Thyroid gland (tissue), 4 donors: ENCODE results near the gene ANO2. TPM values are rescaled to one million over a fixed set of nuclear protein-coding genes. Genes with fewer than 3 reads are reported as not detected.

Source experiments
- DNase-seq, 2 donors: peaks; one replicate each; pipeline ENCODE4 v3.0.0-alpha.2; 2019
- H3K27ac ChIP-seq, 3 donors: fragments of 200-600 bp; sonication (generic); 1 replicate in 2 of 3; 2 replicates in 1 of 3; pipeline ENCODE4 v1.5.1; 2016 to 2019; ENCODE audit warnings: mild to moderate bottlenecking in 1 of 3, moderate library complexity in 1 of 3
- H3K27me3 ChIP-seq: fragments of 200-600 bp; sonication (generic); one replicate; pipeline ENCODE4 v1.5.1; 2019
- H3K36me3 ChIP-seq, 2 donors: fragments of 200-600 bp; sonication (generic); one replicate each; pipeline ENCODE4 v1.5.1; 2016 to 2019
- H3K4me1 ChIP-seq, 2 donors: fragments of 200-600 bp; sonication (generic); one replicate each; pipeline ENCODE4 v1.5.1; 2017 to 2019
- H3K4me3 ChIP-seq, 3 donors: fragments of 200-600 bp; sonication (generic); replicated peaks in 1 of 3; 1 replicate in 2 of 3; 2 replicates in 1 of 3; pipeline ENCODE4 v1.5.1; 2016; ENCODE audit warnings: mild to moderate bottlenecking in 1 of 3
- H3K9me3 ChIP-seq: fragments of 200-600 bp; sonication (generic); one replicate; pipeline ENCODE4 v1.5.1; 2017
- POLR2A ChIP-seq, 2 donors: fragments of 450-650 bp; IDR thresholded peaks; one replicate each; pipeline ENCODE4 v1.6.1; 2017; ENCODE audit warnings: antibody characterized with exemption in 2 of 2, mild to moderate bottlenecking in 2 of 2, moderate library complexity in 1 of 2
- WGBS, 2 donors: methylation state at CpG; one replicate each; pipeline ENCODE4 v1.1.5; 2017; 5-methylcytosine and 5-hydroxymethylcytosine counted together
- intact Hi-C: fragments of 100-400 bp; cut with DNase I; formaldehyde crosslinking; loops from one replicate; pipeline ENCODE4 v1.15.1; 2023
- small RNA-seq: library from RNA; depleted of rRNA; stranded (forward); fragments of <200 nt; gene quantifications from one replicate; pipeline ENCODE3, GENCODE V24; 2016
- total RNA-seq, 4 donors: library from RNA; depleted of rRNA; stranded (reverse); fragments of >200 nt; gene quantifications; one replicate each; pipeline ENCODE4 v1.2.3, GENCODE V29; 2016
- TF ChIP-seq, protein P1 (sequence below), 6 experiments: fragments of 200-600 bp in 3 of 6; fragments of 450-650 bp in 3 of 6; sonication (generic) in 3 of 6; IDR thresholded peaks; one replicate each; pipeline ENCODE4 v1.5.1; 2016 to 2019; ENCODE audit warnings: antibody characterized with exemption in 6 of 6, mild to moderate bottlenecking in 2 of 6, inconsistent platforms in 1 of 6, moderate library complexity in 1 of 6

The ANO2 gene
- total RNA-seq, 4 donors from 2014 or later = 0.78 to 7.0 (median 2.2) TPM

- H3K27me3 ChIP-seq = no peaks in the 10 kb centered on the region
- no peak overlapping the region for H3K27ac ChIP-seq
- intact Hi-C loops = no loop called here
- no peak for DNase-seq
- H3K4me3 ChIP-seq = no peak overlapping the region
- H3K4me1 ChIP-seq = no peaks in the 10 kb centered on the region
- H3K36me3 ChIP-seq = no peaks in the 10 kb centered on the region
- WGBS, 2 donors = 90 to 93% methylated on average over 4 of the region's 4 CpGs
- no peaks in the 10 kb centered on the region for H3K9me3 ChIP-seq
- no peak for TF ChIP-seq POLR2A (IDR thresholded peaks at IDR 0.05)
- TF ChIP-seq, protein P1, sequence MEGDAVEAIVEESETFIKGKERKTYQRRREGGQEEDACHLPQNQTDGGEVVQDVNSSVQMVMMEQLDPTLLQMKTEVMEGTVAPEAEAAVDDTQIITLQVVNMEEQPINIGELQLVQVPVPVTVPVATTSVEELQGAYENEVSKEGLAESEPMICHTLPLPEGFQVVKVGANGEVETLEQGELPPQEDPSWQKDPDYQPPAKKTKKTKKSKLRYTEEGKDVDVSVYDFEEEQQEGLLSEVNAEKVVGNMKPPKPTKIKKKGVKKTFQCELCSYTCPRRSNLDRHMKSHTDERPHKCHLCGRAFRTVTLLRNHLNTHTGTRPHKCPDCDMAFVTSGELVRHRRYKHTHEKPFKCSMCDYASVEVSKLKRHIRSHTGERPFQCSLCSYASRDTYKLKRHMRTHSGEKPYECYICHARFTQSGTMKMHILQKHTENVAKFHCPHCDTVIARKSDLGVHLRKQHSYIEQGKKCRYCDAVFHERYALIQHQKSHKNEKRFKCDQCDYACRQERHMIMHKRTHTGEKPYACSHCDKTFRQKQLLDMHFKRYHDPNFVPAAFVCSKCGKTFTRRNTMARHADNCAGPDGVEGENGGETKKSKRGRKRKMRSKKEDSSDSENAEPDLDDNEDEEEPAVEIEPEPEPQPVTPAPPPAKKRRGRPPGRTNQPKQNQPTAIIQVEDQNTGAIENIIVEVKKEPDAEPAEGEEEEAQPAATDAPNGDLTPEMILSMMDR (IDR thresholded peaks at IDR 0.05) = no peak
Observed at GRCh38 chr12:5514545-5514944, 430.5 kb downstream of the ANO2 start.

DNA sequence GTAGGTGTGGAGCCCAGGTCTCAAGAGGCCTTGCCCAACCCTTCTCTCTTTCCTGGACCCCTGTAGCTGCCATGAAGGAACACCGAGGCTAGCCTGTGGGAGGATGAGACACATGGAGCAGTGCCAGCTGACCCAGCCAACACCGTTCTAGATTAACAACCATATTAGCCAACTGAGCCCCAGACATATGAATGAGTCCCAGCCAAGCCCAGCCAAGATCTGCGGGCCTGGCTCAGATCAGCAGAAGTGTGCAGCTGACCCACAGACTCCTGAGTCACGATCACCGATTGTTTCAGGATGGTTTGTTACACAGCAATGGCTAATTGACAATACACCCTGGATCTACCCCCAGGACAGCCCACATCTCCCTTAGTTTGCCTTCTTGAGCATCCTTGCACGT, 431.0 kb downstream of the ANO2 start:
- Histone ChIP-seq H3K36me3 (no peaks in the 10 kb centered on the region), H3K27me3 (no peaks in the 10 kb centered on the region), H3K4me1 (no peaks in the 10 kb centered on the region), H3K9me3 (no peaks in the 10 kb centered on the region), H3K27ac (no peak overlapping the region), H3K4me3 (no peak overlapping the region)
- WGBS, 2 donors = 75 to 86% methylated on average over 6 of the region's 6 CpGs
- no peak for TF ChIP-seq POLR2A (IDR thresholded peaks at IDR 0.05)
- TF ChIP-seq, protein P1 (IDR thresholded peaks at IDR 0.05) = no peak
- intact Hi-C loops = no loop called here
- DNase-seq = no peak

DNA sequence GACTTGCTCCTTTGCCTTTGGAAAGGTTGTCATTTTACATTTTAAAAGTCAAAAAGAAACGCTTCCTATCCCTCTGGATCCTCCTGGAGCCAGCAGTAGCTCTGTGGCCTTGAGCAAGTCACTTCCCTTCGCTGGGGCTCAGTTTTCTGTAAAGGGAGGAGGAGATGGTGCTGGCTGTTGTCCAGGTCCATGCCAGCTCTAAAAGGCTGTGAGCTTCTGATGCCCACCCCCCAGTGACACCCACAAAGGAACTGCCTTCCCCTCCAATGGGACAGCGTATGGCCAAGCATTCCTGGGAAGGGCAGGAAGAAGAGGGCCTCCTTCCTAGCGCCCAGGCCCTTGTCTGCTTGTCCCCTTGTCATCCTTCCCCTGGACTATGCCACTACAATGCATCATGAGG, 431.7 kb downstream of the ANO2 start:
- 80 to 95% methylated on average over 4 of the region's 4 CpGs for WGBS, 2 donors
- H3K27me3 ChIP-seq = no peaks in the 10 kb centered on the region
- TF ChIP-seq, protein P1 (IDR thresholded peaks at IDR 0.05) = no peak
- TF ChIP-seq POLR2A (IDR thresholded peaks at IDR 0.05) = no peak
- no peak overlapping the region for H3K27ac ChIP-seq
- no peak overlapping the region for H3K4me3 ChIP-seq
- DNase-seq = no peak
- no peaks in the 10 kb centered on the region for H3K9me3 ChIP-seq
- H3K4me1 ChIP-seq = no peaks in the 10 kb centered on the region
- intact Hi-C loops = no loop called here
- H3K36me3 ChIP-seq = no peaks in the 10 kb centered on the region

Small RNA genes within 50 kb of the gene (small RNA-seq; reads per million reads assigned to genes)
- not detected for gene AC137627.1

Other genes with a start within 250 kb of the ANO2 start
- 100 to 1,000 TPM in 2 of 4 donors, 10 to 100 TPM in 2; 54.3 to 169 (median 98.5) TPM for gene VWF, start 179.4 kb upstream of the ANO2 start, total RNA-seq